RKO (cell line): ENCODE measurements around the gene PSMB1.
"Not testable (repeated sequence)": the region's sequence is repeated elsewhere in the genome, so short reads cannot be mapped to it uniquely, and the experiment has no call there.

Experiments
- DNase-seq: peaks from one replicate; pipeline ENCODE4 v3.0.0-alpha.2; 2016; ENCODE audit warnings: low spot score

PSMB1 gene

GRCh38 chr6:170502733-170503413 lies 50.2 kb downstream of the PSMB1 start:
- DNase-seq: not testable (repeated sequence)

GRCh38 chr6:170502268-170502667 lies 50.8 kb downstream of the PSMB1 start:
- not testable (repeated sequence) for DNase-seq

GRCh38 chr6:170500955-170501590 lies 52.0 kb downstream of the PSMB1 start:
- DNase-seq: no peak

GRCh38 chr6:170497841-170498301 lies 55.2 kb downstream of the PSMB1 start:
- DNase-seq: no peak

- DNase-seq: no peak
Observed at GRCh38 chr6:170493354-170493753, 59.8 kb downstream of the PSMB1 start.

GRCh38 chr6:170490259-170490658 lies 62.8 kb downstream of the PSMB1 start:
- DNase-seq: no peak

GRCh38 chr6:170489836-170490235 lies 63.3 kb downstream of the PSMB1 start:
- no peak for DNase-seq

GRCh38 chr6:170487707-170488329 lies 65.3 kb downstream of the PSMB1 start:
- DNase-seq: no peak

GRCh38 chr6:170485159-170485558 lies 67.9 kb downstream of the PSMB1 start:
- no peak for DNase-seq
